Lung (tissue), 12 donors: Measurements from ENCODE around the gene CWF19L2. TPM values are rescaled to one million over a fixed set of nuclear protein-coding genes. Genes with fewer than 3 reads are reported as not detected.
"Not testable (repeated sequence)": the region's sequence is repeated elsewhere in the genome, so short reads cannot be mapped to it uniquely, and the experiment has no call there.

Experiments
- ATAC-seq: fragments of 200-7000 bp; cut with Tn5 transposase; one replicate; pipeline ENCODE4 v1.9.1; 2020; ENCODE audit warnings: moderate number of reproducible peaks; ENCODE audit not compliant: insufficient read depth, low FRiP score
- DNase-seq, 3 donors: peaks; one replicate each; pipeline ENCODE4 v3.0.0-alpha.2; 2013 to 2017
- H3K27ac ChIP-seq, 2 donors: one replicate each; pipeline ENCODE4 v1.5.1; 2013; ENCODE audit warnings: mild to moderate bottlenecking in 2 of 2, moderate library complexity in 2 of 2, control low read depth in 1 of 2, inconsistent platforms in 1 of 2, low read depth in 1 of 2, low read length in 1 of 2
- H3K27me3 ChIP-seq, 3 donors: one replicate each; pipeline ENCODE4 v1.5.1; 2013; ENCODE audit warnings: low read length in 2 of 3; ENCODE audit not compliant: control insufficient read depth in 3 of 3, insufficient read depth in 3 of 3
- H3K36me3 ChIP-seq, 4 donors: one replicate each; pipeline ENCODE4 v1.5.1; 2013; ENCODE audit warnings: low read length in 4 of 4, mild to moderate bottlenecking in 1 of 4, moderate library complexity in 1 of 4; ENCODE audit not compliant: control insufficient read depth in 4 of 4, insufficient read depth in 4 of 4
- H3K4me1 ChIP-seq, 5 donors: one replicate each; pipeline ENCODE4 v1.5.1; 2013; ENCODE audit warnings: low read length in 5 of 5, mild to moderate bottlenecking in 2 of 5, moderate library complexity in 1 of 5; ENCODE audit not compliant: control insufficient read depth in 5 of 5, insufficient read depth in 5 of 5
- H3K4me3 ChIP-seq: one replicate; pipeline ENCODE4 v1.5.1; 2013; ENCODE audit warnings: mild to moderate bottlenecking, control low read depth, moderate library complexity
- H3K9ac ChIP-seq, 2 donors: one replicate each; pipeline ENCODE4 v1.5.1; 2013; ENCODE audit warnings: low read length in 2 of 2, control low read depth in 1 of 2; ENCODE audit not compliant: insufficient read depth in 1 of 2
- H3K9me3 ChIP-seq, 4 donors: one replicate each; pipeline ENCODE4 v1.5.1; 2013; ENCODE audit warnings: low read length in 3 of 4, mild to moderate bottlenecking in 1 of 4, moderate library complexity in 1 of 4; ENCODE audit not compliant: control insufficient read depth in 4 of 4, insufficient read depth in 3 of 4
- WGBS, 2 donors: extraction: QIAGEN DNeasy Blood & Tissue Kit; methylation state at CpG; one replicate each; pipeline ENCODE4 v1.1.7; 2013; 5-methylcytosine and 5-hydroxymethylcytosine counted together
- polyA plus RNA-seq, 2 donors: library from polyadenylated mRNA; stranded (reverse); fragments of 200-250 nt; gene quantifications; one replicate each; pipeline ENCODE4 v1.2.1, GENCODE V29; 2013
- total RNA-seq, 2 donors: library from RNA; depleted of rRNA in 1 of 2; stranded (reverse); fragments of >200 nt in 1 of 2; gene quantifications; one replicate each; pipeline ENCODE4 v1.2.1, GENCODE V29; 2014 to 2021
- TF ChIP-seq, protein P1 (sequence below): IDR thresholded peaks from 2 replicates; pipeline ENCODE4 v1.5.1; 2012; ENCODE audit warnings: mild to moderate bottlenecking; ENCODE audit errors: control extremely low read depth, extremely low read depth
- donor health status: control.
- donor health status: control.
- donor health status: Bipolar disorder and iron deficiency.
- donor health status: healthy.
- donor health status: DM: yes; HTN: yes; CAD: no.

Gene CWF19L2
- total and polyA plus RNA-seq, 4 donors: 4.1 to 31.8 (median 7.9) TPM

DNA sequence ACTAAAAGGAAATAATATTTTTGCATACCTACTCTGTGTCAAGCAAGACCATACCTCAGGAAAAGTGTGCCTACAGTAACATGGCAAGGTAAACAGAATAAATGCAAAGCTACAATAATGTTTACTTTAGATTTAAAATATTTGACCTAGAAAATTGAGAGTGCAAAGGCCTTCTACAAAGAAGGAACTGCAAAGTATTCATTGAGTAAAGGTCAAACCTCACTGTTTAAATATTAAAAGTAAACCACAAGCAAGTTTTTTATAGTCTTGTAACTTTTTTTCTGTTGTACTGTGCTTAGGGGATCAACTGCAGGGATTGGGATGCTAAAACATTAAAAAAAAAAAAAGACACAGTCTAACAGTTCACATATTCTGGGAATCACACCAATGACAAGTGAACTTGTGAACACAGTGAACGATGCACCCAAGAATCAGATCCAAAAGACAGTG is 48.8 kb downstream of the CWF19L2 start:
- no peaks in the 10 kb centered on the region for H3K9me3 ChIP-seq
- DNase-seq (no peak), ATAC-seq (no peak)
- H3K4me3 ChIP-seq: no peak overlapping the region
- H3K27me3 ChIP-seq: no peaks in the 10 kb centered on the region
- no peak overlapping the region for H3K27ac ChIP-seq
- peaks cover 6 to 9% (median 7%) of the 10 kb centered on the region in 4 donors for H3K36me3 ChIP-seq
- H3K9ac ChIP-seq: no peak overlapping the region
- TF ChIP-seq, protein P1, sequence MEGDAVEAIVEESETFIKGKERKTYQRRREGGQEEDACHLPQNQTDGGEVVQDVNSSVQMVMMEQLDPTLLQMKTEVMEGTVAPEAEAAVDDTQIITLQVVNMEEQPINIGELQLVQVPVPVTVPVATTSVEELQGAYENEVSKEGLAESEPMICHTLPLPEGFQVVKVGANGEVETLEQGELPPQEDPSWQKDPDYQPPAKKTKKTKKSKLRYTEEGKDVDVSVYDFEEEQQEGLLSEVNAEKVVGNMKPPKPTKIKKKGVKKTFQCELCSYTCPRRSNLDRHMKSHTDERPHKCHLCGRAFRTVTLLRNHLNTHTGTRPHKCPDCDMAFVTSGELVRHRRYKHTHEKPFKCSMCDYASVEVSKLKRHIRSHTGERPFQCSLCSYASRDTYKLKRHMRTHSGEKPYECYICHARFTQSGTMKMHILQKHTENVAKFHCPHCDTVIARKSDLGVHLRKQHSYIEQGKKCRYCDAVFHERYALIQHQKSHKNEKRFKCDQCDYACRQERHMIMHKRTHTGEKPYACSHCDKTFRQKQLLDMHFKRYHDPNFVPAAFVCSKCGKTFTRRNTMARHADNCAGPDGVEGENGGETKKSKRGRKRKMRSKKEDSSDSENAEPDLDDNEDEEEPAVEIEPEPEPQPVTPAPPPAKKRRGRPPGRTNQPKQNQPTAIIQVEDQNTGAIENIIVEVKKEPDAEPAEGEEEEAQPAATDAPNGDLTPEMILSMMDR: no peak
- 66 to 82% methylated on average over 1 of the region's 1 CpG for WGBS, 2 donors
- H3K4me1 ChIP-seq: no peaks in the 10 kb centered on the region

DNA sequence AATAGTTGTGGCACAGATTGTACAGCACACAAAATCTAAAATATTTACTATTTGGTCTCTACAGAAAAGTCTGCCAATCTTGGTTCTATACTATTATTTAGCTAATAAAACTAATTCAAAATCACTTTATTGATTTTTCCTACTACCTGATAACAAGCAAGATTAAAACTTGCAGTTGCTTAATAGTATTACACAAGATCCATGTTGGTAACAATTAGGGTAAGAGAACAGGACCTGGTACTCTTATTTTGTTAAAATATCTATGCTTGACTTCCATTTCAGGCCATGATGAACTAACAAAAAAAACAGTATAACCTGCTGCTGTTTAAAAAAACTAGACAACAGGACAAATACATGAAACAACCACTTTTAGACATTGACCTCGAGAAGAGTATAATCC is 52.4 kb downstream of the CWF19L2 start:
- Histone ChIP-seq H3K4me1 (no peaks in the 10 kb centered on the region), H3K9me3 (peaks cover 0 to 4% (median 0%) of the 10 kb centered on the region in 4 donors), H3K9ac (no peak overlapping the region), H3K4me3 (no peak overlapping the region), H3K27ac (no peak overlapping the region), H3K36me3 (peaks cover 3 to 7% (median 5%) of the 10 kb centered on the region in 4 donors), H3K27me3 (no peaks in the 10 kb centered on the region)
- TF ChIP-seq, protein P1: no peak
- ATAC-seq: no peak
- 97% methylated on average over 1 of the region's 1 CpG for WGBS, 2 donors
- DNase-seq: no peak

DNA sequence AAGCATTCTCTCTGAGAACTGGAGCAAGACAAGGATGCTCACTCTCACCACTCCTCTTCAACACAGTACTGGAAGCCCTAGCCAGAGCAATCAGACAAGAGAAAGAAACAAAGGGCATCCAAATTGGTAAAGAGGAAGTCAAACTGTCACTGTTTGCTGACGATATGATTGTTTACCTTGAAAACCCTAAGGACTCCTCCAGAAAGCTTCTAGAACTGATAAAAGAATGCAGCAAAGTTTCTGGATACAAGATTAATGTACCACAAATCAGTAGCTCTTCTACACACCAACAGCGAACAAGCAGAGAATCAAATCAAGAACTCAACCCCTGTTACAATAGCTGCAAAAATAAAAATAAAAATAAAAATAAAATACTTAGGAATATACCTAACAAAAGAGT is 56.5 kb downstream of the CWF19L2 start:
- not testable (repeated sequence) for H3K27me3 ChIP-seq, ATAC-seq, H3K4me1 ChIP-seq, H3K9me3 ChIP-seq, DNase-seq, H3K4me3 ChIP-seq, H3K27ac ChIP-seq, H3K9ac ChIP-seq
- 82 to 89% methylated on average over 2 of the region's 2 CpGs for WGBS, 2 donors
- peaks cover 6 to 13% (median 7%) of the 10 kb centered on the region in 4 donors for H3K36me3 ChIP-seq

DNA sequence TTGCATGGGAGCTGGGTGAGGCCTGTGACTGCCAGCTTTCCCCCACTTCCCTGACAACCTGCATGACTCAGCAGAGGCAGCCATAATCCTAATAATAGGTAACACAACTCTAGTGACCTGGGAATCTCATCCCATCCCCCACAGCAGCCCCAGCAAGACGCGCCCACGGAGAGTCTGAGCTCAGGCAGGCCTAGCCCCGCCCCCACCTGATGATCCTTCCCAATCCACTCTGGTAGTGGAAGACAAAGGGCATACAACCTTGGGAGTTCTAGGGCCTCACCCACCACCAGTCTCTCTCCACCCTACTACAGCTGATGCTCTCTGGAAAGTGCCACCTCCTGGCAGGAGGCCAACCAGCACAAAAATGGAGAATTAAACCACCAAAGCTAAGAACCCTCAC is 60.3 kb downstream of the CWF19L2 start:
- TF ChIP-seq, protein P1: no peak
- Histone ChIP-seq H3K27ac (no peak overlapping the region), H3K36me3 (peaks cover 0 to 8% (median 4%) of the 10 kb centered on the region in 4 donors), H3K9me3 (peaks cover 0 to 5% (median 0%) of the 10 kb centered on the region in 4 donors), H3K9ac (no peak overlapping the region), H3K4me3 (no peak overlapping the region), H3K27me3 (no peaks in the 10 kb centered on the region), H3K4me1 (no peaks in the 10 kb centered on the region)
- DNase-seq (no peak), ATAC-seq (no peak)
- 93 to 96% methylated on average over 4 of the region's 4 CpGs for WGBS, 2 donors
